Muscle of back (tissue), 13 donors: ENCODE data around the gene UBE2N. TPM values are rescaled to one million over a fixed set of nuclear protein-coding genes. Genes with fewer than 3 reads are reported as not detected.

Experiments
- DNase-seq, 3 donors: peaks; one replicate each; pipeline versions ENCODE4 v3.0.0 to v3.0.0-alpha.2; 2013
- long read RNA-seq, 9 donors: transcript quantifications; one replicate each; lab custom pipeline, GENCODE V29; 2026
- polyA plus RNA-seq, 10 donors: library from polyadenylated mRNA; unstranded; fragments of 120-200 nt; gene quantifications; one replicate each; pipeline ENCODE4 v1.2.1, GENCODE V29; 2013; ENCODE audit not compliant: insufficient read length in 10 of 10

Gene UBE2N, protein sequence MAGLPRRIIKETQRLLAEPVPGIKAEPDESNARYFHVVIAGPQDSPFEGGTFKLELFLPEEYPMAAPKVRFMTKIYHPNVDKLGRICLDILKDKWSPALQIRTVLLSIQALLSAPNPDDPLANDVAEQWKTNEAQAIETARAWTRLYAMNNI
- polyA plus RNA-seq = 100 to 1,000 TPM in 7 of 10 donors, 10 to 100 TPM in 3; 90.2 to 123 (median 105) TPM
- long read RNA-seq, donor 1, full-length matches to known transcripts = 36 of 47 reads
- long read RNA-seq, donor 1, partial matches to known transcripts = 11 of 47 reads
- long read RNA-seq, donor 1, other reads (novel, unspliced or antisense) = 0 of 47 reads
- long read RNA-seq, donor 2, full-length matches to known transcripts = 25 of 35 reads
- long read RNA-seq, donor 2, partial matches to known transcripts = 10 of 35 reads
- long read RNA-seq, donor 2, other reads (novel, unspliced or antisense) = 0 of 35 reads
- long read RNA-seq, donor 3 = 0 reads
- long read RNA-seq, donor 4, full-length matches to known transcripts = 27 of 27 reads
- long read RNA-seq, donor 4, partial matches to known transcripts = 0 of 27 reads
- long read RNA-seq, donor 4, other reads (novel, unspliced or antisense) = 0 of 27 reads
- long read RNA-seq, donor 5, full-length matches to known transcripts = 42 of 53 reads
- long read RNA-seq, donor 5, partial matches to known transcripts = 11 of 53 reads
- long read RNA-seq, donor 5, other reads (novel, unspliced or antisense) = 0 of 53 reads
- long read RNA-seq, donor 6, full-length matches to known transcripts = 41 of 41 reads
- long read RNA-seq, donor 6, partial matches to known transcripts = 0 of 41 reads
- long read RNA-seq, donor 6, other reads (novel, unspliced or antisense) = 0 of 41 reads
- long read RNA-seq, donor 7, full-length matches to known transcripts = 25 of 25 reads
- long read RNA-seq, donor 7, partial matches to known transcripts = 0 of 25 reads
- long read RNA-seq, donor 7, other reads (novel, unspliced or antisense) = 0 of 25 reads
- long read RNA-seq, donor 8, full-length matches to known transcripts = 29 of 29 reads
- long read RNA-seq, donor 8, partial matches to known transcripts = 0 of 29 reads
- long read RNA-seq, donor 8, other reads (novel, unspliced or antisense) = 0 of 29 reads
- long read RNA-seq, donor 9, full-length matches to known transcripts = 5 of 5 reads
- long read RNA-seq, donor 9, partial matches to known transcripts = 0 of 5 reads
- long read RNA-seq, donor 9, other reads (novel, unspliced or antisense) = 0 of 5 reads

DNA sequence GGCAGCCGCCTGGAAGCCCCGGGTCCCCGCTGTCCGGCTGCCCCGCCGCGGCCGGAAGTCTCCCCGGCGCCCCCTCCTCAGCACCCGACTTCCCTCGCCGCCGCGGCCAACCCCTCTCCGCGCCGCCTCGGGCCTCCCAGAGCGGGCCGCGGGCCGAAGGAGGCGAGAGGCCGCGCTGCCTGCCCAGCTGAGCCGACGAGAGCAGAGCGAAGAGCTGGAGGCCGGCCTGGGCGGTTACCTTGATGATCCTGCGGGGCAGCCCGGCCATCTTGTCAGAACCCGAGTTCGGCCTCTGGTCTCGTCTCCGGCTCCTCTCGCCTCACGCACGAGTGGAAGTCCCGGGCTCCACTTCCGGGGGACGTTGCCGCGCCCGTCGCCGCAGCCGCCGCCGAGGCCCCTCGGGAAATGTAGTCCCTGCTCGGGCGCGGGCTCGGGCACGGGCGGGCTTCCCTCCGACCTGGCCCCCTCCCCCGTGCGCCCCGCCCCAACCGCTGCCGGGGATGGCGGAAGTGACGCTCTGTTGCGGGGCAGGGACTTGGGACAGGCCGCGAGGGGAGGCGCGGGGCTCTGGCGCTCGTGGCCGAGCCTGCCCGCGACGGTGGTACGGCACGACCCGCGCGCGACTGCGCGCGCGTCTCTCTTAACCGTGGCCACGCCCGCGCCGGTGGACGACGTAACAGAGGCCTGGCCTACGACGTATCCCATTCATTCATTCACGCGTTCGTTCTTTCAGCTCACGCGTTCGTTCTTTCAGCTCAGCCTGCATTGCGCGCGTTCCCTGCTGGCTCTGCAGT is at the start of gene UBE2N:
Gene UBE2N, minus strand, starts transcription at position 331 of the 794 bp plus-strand sequence. Its CDS starts 63 bp downstream, at position 268.
- DNase-seq = peak; percentile 94 to 98 (median 96)

DNA sequence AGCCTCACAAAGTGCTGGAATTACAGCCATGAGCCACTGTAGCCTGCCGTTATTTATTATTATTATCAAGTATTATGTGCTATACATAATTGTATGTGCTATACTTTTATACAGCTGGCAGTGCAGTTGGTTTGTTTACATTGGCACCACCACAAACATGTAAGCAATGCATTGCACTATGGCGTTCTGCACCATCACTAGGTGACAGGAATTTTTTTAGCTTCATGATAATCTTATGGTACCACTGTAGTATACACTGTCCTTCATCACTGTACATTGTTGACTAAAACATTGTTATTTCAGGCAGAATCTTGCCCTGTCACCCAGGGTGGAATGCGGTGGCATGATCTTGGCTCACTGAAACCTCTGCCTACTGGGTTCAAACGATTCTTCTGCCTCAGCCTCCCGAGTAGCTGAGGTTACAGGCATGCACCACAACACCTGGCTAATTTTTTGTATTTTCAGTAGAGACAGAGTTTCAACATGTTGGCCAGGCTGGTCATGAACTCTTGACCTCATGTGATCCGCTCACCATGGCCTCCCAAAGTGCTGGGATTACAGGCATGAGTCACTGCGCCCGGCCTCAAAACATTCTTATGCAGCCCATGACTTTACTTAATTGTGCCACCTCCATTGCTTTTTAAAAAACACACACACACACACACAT is 42.7 kb upstream of the UBE2N start:
- no peak for DNase-seq

DNA sequence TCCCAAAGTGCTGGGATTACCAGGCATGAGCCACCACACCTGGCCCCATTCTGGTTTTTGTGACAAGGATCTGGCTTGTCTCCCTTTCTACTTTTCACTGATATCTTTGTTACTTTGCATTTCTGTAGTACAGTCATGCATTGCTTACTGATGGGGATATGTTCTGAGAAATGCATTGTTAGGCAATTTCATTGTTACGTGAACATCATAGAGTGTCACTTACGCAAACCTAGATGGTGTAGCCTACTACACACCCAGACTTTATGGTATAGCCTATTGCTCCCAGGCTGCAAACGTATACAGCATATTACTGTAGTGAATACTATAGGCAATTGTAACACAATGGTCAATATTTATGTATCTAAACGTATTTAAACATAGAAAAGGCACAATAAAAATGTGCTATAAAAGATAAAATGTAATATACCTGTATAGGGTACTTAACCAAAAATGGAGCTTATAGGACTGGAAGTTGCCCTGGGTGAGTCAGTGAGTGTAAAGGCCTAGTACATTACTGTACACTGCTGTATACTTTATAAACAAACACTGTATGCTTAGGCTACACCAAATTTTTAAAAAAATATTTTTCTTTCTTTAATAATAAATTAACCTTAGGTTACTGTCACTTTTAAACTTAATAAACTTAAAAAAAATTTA is 41.5 kb upstream of the UBE2N start:
- DNase-seq = no peak

DNA sequence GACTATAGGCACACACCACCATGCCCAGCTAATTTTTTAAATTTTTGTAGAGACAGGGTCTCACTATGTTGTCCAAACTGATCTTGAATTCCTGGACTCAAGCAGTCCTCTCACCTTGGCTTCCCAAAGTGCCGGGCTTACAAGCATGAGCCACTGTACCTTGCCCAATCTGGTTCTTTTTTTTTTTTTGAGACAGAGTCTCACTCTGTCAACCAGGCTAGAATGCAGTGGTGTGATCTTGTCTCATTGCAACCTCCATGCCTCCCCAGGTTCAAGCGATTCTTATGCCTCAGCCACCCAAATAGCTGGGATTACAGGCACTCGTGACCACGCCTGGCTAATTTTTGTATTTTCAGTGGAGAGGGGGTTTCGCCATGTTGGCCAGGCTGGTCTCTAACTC is 41.0 kb upstream of the UBE2N start:
- DNase-seq = no peak

DNA sequence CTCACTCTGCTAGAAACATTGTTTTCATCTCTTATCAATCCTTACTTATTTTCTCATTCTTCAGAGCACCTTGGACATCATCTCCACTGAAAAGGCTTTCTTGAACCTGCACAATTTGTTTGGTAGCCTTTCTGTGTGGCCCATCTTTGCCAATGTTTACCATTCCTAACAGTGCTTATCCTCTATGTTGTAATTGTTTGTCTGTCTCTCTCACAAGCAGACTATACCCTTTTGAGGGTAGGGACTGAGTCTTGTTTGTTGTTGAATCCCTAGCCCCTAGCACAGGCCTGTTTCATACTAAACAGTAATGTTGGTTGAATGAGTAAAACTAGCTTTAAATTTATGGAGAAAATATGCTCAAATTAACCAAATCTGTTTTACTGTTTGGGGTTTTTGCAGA is 34.8 kb upstream of the UBE2N start:
- DNase-seq = no peak

DNA sequence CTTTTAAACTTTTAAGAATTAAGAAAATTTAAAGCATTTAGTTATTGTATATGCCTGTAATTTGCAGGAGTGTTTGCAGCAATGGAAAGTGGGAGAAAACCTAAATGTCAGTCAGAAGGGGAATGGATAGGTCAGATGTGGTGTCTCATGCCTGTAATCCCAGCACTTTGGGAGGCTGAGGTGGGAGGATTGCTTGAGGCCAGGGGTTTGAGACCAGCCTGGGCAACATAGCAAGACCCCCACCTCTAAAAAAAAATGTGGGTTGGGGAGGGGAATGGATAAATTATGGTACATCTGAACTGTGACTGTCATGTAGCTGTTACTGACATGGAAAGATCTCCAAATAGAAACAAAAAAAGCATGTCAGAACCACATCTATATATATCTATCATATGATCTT is 27.6 kb upstream of the UBE2N start:
- no peak for DNase-seq

DNA sequence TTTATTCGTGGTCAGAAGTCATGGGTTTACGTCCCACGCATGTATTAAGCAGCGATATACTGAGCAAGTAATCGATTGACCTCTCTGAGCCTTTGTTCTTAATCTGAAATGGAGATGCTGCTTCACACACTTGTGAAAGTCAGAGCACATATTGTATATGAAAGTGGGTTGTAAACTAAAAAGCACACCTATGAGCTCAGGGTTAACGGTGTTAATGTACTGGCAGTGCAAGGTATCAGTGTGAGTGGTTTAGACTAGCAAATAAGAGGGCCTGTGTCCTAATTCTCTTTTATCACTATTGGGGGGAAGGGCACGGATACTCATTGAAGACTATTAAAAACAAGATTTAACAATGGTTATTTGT is 26.2 kb upstream of the UBE2N start:
- DNase-seq = no peak

DNA sequence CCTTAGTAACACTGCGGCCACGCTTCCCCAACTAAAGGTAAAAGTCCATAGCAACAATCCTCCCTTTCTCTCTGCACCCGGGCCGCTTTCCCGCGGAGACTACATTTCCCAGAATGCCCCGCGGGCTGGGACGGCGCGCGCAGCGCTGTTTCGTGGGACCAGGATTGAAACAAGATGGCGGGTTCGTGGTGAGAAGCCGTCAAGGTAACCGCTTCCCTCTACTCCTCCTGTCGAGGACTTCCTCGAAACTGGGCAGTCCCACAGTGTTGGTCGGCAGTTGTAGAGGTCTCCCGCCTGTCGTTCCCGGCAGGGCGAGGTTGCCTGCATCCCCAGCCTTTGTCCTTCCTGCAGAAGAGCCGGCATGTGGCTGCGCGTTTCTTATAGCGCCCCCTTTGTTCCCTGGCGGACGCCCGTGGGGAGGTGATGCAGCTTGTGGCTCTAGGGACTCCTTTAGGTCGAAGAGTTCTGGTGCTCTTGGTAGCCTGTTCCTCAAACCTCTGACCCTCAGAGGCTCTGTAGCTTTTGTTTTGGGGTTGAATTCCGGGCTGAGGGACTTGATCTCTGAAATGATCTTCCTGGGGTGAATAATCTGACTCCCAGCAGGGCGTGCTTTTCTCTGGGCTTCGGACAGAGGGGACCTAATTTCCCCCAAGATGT is 25.7 kb upstream of the UBE2N start, which contains the start of gene MRPL42:
Gene MRPL42, plus strand, starts transcription at position 164 of the 657 bp plus-strand sequence. CDS start 1,772 bp downstream, outside the sequence.
- DNase-seq = peak; percentile 88 to 97 (median 95)

DNA sequence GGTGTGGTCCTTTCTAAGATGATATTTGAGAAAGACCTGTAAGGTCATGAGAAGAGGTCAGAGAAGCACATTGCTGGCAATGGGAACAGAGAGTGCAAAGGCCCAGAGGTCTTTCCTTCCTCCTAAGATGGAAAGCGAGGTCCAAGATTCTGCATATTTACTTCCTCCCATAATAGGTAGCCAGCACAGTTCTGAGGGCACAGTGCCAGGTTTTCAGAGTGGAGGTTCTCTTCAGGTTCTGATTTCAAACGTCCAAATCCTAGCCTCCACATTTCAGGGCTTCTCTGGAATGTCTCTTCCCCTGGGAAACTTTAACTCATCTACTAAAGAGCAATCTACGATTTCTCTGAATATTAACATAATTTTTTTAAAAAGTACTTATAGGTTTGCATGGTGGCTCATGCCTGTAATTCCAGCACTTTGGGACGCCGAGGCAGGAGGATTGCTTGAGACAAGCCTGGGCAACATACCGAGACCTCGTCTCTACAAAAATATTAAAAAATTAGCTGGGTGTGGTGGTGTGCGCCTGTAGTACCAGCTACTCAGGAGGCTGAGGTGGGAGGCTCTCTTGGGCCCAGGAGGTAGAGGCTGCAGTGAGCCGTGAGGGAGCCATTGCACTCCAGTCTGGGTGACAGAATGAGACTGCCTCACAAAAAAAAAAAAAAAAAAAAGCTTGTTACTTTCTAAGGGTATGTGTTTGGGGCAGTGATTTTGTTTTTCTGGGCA is 25.0 kb upstream of the UBE2N start:
- DNase-seq = peak in 1 of 3 donors; percentile 2

DNA sequence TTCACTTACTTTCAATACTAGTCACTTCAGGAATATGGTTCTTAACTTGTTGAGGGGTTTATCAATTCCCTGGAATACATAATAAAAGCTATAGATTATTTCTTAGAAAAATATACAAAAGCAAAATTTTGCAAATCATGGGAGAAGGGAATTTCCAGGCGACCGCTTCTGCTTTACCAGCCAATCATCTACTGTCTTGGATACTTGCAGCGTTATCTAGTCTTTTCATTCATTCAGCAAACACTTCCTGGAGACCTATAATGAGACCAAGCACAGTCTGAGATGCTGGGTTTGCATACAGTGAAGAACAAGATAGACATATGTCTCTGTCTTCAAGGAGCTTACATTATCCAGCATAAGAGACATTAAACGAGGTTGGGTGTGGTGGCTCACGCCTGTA is 24.1 kb upstream of the UBE2N start:
- DNase-seq = no peak

DNA sequence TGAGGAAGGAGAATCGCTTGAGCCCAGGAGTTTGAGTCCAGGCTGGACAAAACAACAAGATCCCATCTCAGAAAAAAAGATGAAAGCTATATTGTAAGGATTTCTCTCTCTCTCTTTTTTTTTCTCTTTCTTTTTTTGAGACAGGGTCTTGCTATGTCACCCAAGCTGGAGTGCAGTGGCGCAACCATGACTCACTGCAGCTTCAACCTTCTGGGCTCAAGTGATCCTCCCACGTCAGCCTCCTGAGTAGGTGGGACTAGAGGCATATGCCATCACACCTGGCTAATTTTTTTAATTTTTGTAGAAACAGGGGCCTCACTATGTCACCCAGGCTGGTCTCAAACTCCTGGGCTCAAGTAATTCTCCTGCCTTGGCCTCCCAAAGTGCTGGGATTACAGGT is 19.8 kb upstream of the UBE2N start:
- DNase-seq = no peak

DNA sequence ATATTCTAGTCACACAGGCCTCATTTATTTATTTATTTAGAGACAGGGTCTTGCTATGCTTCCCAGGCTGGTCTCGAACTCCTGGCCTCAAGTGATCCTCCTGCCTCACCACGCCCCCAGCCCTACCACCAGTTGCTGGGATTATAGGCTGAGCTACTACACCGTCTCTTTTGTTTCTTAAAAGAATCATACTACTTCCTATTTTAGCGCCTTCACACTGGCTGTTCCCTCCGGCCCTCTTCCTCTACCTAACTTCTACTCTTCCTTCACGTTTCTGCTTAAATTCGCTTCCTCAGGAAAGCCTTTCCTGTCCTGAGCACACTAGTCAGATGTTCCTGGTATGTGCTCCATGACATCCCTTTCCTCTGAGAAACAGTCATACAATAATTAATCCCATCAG is 19.2 kb upstream of the UBE2N start:
- DNase-seq = no peak

DNA sequence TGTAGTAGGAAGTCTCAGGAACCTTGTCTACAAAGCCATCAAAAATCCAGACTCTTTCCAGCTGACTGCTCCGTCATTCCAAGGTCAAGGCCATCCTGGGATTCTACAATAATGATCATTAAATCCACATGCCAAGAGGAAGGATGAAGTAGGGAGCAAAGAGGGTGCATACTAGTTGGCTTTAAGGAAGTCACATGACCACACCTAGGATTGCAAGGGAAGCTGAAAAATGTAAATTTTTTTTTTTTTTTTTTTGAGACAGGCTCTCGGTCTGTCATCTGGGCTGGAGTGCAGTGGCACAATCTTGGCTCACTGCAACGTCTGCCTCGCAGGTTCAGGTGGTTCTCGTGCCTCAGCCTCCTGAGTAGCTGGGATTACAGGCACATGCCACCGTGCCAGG is 18.3 kb upstream of the UBE2N start:
- DNase-seq = no peak

DNA sequence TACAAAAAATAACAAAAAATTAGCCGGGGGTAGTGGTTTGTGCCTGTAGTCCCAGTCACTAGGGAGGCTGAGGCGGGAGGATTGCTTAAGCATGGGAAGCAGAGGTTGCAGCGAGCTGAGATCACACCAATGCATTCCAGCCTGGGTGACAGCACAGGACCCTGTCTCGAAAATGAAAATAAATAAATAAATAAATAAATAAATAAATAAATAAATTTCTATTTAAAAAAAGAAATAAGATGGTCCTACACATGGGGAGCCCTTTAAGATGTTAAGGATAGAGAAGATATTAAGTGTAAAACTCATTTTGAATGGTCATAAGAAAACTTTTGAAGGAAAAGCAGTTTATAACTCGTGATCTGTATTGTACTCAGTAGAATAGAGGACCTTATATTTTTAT is 17.4 kb upstream of the UBE2N start:
- DNase-seq = no peak

DNA sequence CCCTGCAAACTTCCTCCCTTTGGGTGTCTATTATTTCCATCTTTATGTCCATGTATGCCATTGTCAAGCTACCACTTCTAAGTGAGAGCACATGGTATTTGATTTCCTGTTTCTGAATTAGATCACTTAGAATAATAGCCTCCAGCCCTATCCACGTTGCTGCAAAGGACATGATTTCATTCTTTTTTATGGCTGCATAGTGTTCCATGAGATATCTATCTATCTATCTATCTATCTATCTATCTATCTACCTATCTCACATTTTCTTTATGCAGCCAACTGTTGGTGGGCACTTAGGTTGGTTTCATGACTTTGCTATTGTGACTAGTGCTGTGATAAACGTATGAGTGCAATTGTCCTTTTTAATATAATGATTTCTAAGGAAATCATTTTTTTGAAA is 14.3 kb upstream of the UBE2N start:
- DNase-seq = no peak

DNA sequence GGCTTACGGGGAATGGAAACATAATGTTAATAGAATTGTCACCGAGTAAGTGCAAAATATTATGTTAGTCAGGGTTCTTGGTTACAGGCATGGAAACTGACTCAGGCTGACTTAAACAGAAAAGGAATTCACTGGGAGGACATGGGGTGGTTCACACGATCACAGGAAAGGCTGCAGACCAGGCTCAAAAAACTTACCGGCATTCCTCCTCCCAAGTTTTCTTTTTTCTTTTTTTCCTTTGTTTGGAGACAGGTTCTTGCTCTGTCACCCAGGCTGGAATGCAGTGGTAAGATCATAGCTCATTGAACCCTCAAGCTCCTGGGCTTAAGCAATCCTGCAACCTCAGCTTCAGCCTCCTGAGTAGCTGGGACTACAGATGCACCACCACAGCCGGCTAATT is 11.9 kb upstream of the UBE2N start:
- DNase-seq = no peak

DNA sequence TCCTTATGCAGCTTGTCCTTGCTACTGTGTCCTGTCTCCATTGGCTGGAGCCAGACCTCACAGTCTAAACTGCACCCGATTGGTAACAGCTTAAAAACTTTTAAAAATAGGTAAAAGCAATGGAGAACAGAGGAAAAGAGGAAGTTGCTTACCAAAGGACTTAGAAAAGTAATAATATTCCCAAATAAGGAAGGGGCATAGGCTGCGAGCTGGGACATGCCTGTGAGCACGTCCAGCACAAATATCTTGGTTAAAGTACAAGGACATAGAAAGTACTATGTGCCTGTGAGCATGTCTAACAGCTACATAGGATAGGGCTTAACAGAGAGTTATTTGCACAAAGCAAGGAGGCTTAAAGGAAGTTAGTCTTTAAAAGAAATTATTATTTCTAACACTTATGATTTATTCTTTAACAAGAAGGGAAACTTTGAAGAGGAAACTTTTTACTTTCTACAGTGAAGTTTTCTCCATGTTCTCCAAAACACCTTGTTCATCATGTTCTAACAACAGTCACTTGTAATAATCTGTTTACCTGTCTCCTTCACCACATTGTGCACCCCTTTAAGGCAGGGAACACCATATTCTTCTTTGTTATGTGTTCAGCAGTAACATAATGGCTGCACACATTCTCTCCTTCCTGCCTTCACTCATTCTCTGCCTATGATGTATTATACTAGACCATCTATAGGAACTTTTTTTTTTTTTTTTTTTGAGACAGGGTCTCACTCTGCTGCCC is 9.8 kb upstream of the UBE2N start:
- no peak for DNase-seq

DNA sequence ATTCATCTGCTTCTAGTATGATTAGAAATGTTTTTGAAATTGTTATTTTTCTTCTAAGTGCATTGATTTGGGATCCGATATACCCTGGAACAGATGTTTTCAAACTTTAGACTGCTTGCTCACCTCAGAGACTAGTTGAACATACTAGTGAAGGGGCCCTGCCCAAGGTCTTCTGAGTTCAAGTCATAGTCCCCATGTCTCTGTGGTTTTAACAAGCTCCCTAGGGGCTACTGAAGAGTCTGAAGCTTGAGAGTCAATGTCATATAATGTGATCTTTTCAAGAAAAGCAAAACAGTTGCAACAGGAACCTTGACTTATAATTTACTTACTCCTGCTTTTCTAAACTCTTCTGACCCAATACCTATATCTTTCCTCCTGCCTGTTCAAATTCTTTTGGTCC is 7.5 kb upstream of the UBE2N start:
- DNase-seq = no peak
